Uterus (tissue), 4 donors: ENCODE results near the gene PLA2G5. TPM values are rescaled to one million over a fixed set of nuclear protein-coding genes. Genes with fewer than 3 reads are reported as not detected.

Experiments
- DNase-seq, 2 donors: peaks; one replicate each; pipeline ENCODE4 v3.0.0-alpha.2; 2019 to 2020
- H3K27ac ChIP-seq, 2 donors: fragments of 200-600 bp; sonication (generic); 1 replicate in 1 of 2; 2 replicates in 1 of 2; pipeline ENCODE4 v1.5.1; 2016 to 2018
- H3K27me3 ChIP-seq, 2 donors: fragments of 200-600 bp; sonication (generic); one replicate each; pipeline ENCODE4 v1.5.1; 2018 to 2019; ENCODE audit warnings: control low read depth in 1 of 2
- H3K36me3 ChIP-seq, 2 donors: fragments of 200-600 bp; sonication (generic); one replicate each; pipeline ENCODE4 v1.5.1; 2019; ENCODE audit warnings: control low read depth in 1 of 2
- H3K4me1 ChIP-seq, 2 donors: fragments of 200-600 bp; sonication (generic); one replicate each; pipeline ENCODE4 v1.5.1; 2018 to 2019; ENCODE audit warnings: control low read depth in 1 of 2
- H3K4me3 ChIP-seq, 2 donors: fragments of 200-600 bp; sonication (generic); 1 replicate in 1 of 2; 2 replicates in 1 of 2; pipeline ENCODE4 v1.5.1; 2018 to 2019; ENCODE audit warnings: mild to moderate bottlenecking in 1 of 2
- H3K9me3 ChIP-seq, 2 donors: fragments of 200-600 bp; sonication (generic); one replicate each; pipeline ENCODE4 v1.5.1; 2019; ENCODE audit warnings: control low read depth in 1 of 2
- POLR2A ChIP-seq, 2 donors: fragments of 450-650 bp; IDR thresholded peaks; one replicate each; pipeline ENCODE4 v1.6.1; 2016; ENCODE audit warnings: antibody characterized with exemption in 2 of 2, mild to moderate bottlenecking in 1 of 2, moderate library complexity in 1 of 2
- intact Hi-C: fragments of 100-400 bp; cut with DNase I; formaldehyde crosslinking; loops from one replicate; pipeline ENCODE4 v1.15.1; 2023; ENCODE audit warnings: low total_unique reads
- total RNA-seq, 4 donors: library from RNA; depleted of rRNA in 3 of 4; stranded (reverse); fragments of >200 nt in 3 of 4; gene quantifications; one replicate each; pipeline versions ENCODE4 v1.1.0 to v1.2.4, GENCODE V29; 2014 to 2023
- TF ChIP-seq, protein P1 (sequence below), 4 experiments: fragments of 200-600 bp in 2 of 4; fragments of 450-650 bp in 2 of 4; sonication (generic) in 2 of 4; IDR thresholded peaks; one replicate each; pipeline ENCODE4 v1.5.1; 2016 to 2019; ENCODE audit warnings: antibody characterized with exemption in 4 of 4, mild to moderate bottlenecking in 2 of 4, moderate library complexity in 1 of 4
- donor health status: DM: yes; HTN: yes; CAD: no.

PLA2G5 gene
- total RNA-seq, 4 donors from 2014 or later, result 3.1 TPM; not detected in 3

DNA sequence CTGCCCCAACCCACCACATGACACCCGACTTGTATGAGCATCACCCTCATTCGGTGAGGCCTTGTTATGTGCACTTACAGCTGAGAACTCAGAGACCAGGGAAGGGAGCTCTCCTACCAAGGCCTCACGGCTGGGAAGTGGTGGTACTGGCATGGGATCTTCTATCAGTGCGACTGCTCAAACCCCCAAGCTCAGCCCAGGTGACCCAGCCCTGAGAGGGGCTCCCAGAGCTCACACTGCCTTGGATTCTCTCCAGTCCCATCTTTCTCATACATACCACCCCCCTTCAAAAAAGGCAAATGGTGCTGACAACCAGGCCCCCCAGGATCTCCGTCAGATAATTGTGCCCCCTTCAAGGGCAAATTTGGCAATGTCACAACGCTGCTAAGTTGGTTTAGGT is 68.4 kb downstream of the PLA2G5 start:
- H3K4me1 ChIP-seq, result no peaks in the 10 kb centered on the region
- H3K27ac ChIP-seq, result no peak overlapping the region
- no peak overlapping the region for H3K4me3 ChIP-seq
- DNase-seq, result no peak
- H3K27me3 ChIP-seq, result no peaks in the 10 kb centered on the region
- H3K36me3 ChIP-seq, result no peaks in the 10 kb centered on the region
- TF ChIP-seq POLR2A (IDR thresholded peaks at IDR 0.05), result no peak
- TF ChIP-seq, protein P1, sequence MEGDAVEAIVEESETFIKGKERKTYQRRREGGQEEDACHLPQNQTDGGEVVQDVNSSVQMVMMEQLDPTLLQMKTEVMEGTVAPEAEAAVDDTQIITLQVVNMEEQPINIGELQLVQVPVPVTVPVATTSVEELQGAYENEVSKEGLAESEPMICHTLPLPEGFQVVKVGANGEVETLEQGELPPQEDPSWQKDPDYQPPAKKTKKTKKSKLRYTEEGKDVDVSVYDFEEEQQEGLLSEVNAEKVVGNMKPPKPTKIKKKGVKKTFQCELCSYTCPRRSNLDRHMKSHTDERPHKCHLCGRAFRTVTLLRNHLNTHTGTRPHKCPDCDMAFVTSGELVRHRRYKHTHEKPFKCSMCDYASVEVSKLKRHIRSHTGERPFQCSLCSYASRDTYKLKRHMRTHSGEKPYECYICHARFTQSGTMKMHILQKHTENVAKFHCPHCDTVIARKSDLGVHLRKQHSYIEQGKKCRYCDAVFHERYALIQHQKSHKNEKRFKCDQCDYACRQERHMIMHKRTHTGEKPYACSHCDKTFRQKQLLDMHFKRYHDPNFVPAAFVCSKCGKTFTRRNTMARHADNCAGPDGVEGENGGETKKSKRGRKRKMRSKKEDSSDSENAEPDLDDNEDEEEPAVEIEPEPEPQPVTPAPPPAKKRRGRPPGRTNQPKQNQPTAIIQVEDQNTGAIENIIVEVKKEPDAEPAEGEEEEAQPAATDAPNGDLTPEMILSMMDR (IDR thresholded peaks at IDR 0.05), result no peak
- no peaks in the 10 kb centered on the region for H3K9me3 ChIP-seq
- intact Hi-C loops, result no loop called here

DNA sequence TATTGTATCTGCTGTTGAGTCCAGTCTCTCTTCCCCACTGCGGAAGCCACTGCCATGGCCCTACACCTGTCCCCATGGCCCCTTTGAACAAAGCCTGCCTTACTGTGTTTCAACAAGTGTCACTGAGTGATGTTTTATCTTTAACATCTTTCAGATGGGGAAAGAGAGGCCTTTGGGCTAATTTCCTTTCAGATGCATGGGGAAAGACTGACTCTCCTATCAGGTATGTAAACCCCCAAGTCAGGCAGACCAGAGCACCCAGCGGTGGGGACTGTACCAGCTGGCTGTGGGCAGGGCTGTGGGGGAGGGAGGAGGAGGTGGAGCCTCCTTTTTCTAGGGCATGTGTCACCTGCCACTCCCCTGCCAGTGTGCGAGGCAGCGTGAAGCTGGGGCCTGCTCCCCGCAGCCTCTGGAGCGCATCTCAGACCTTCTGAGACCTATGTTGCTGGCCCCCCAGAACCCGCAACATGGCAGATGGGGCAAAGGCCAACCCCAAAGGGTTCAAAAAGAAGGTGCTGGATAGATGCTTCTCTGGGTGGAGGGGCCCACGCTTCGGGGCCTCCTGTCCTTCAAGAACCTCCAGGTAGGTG is 69.1 kb downstream of the PLA2G5 start, which contains the start of gene PLA2G2F:
PLA2G2F (plus strand) TSS at position 363 of the 590 bp plus-strand sequence; CDS start at position 468, 105 bp downstream.
- no peak within 1 kb of the TSS for H3K27ac ChIP-seq
- H3K4me1 ChIP-seq, result no peaks in the 10 kb centered on the region
- no peak for TF ChIP-seq POLR2A (IDR thresholded peaks at IDR 0.05)
- TF ChIP-seq, protein P1 (IDR thresholded peaks at IDR 0.05), result no peak
- no peaks in the 10 kb centered on the region for H3K9me3 ChIP-seq
- no peak within 1 kb of the TSS for H3K4me3 ChIP-seq
- H3K27me3 ChIP-seq, result no peaks in the 10 kb centered on the region
- intact Hi-C loops, result no loop called here
- no peaks in the 10 kb centered on the region for H3K36me3 ChIP-seq
- DNase-seq, result no peak

DNA sequence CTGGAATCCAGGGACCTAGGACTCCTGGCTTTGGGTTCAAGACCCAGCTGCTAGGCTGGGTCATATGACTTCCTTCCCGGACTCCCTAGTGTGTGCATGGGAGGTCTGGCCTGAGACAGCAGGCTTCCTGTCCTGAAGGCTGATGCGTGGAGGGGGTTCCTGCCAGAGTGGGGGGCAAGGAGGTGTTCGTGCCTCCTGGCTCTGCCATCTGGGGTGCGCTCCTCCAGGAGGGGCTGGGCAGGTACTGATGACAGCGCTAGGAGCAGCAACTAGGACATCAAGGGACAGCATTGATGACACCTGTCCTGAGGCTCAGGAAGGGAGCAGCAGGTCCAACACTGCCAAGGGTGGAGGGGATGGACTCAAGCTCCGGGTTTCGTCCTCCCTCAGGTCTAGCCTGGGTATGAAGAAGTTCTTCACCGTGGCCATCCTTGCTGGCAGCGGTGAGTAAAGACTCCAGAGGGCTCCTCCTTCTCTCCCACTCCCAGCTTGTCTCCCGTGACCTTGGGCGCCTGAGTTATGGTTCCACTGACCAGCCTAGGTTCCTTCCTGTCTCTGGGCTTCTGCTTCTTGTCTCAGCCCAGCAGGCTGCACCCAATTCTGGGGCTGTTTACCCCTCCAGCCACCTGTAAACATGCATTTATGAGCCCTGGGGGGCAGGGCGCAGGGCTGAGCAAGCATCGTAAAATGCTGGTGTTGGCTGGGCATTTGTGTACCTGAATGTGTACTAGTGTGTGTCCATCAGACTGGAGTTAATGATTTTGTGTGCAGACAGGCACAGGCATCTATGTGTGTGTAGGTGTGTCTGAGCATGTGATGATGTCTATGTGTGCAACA is 70.0 kb downstream of the PLA2G5 start:
- Histone ChIP-seq H3K4me1 (no peaks in the 10 kb centered on the region), H3K4me3 (no peak overlapping the region), H3K27ac (no peak overlapping the region), H3K27me3 (no peaks in the 10 kb centered on the region), H3K36me3 (no peaks in the 10 kb centered on the region), H3K9me3 (no peaks in the 10 kb centered on the region)
- no peak for DNase-seq
- intact Hi-C loops, result no loop called here
- TF ChIP-seq, protein P1 (IDR thresholded peaks at IDR 0.05), result no peak
- no peak for TF ChIP-seq POLR2A (IDR thresholded peaks at IDR 0.05)

DNA sequence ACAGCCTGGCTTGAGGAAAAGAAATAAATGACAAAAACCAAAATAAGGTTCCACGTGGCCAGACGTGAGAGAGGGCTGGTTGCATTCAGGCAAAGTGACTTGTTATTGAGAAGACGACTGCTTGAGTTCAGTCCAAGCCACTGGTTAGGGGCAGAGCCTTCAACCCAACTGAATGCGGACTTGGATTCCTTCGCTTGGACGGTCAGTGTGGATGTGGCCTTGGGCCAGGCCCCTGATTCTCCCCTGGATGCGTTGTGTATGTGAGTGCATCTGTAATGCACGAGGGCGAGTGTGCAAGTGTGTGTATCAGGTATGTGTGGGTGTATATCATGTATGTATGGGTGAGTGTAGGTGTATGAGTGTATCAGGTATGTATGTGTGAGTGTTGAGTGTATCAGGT is 71.0 kb downstream of the PLA2G5 start:
- no peak for DNase-seq
- TF ChIP-seq POLR2A (IDR thresholded peaks at IDR 0.05), result no peak
- TF ChIP-seq, protein P1 (IDR thresholded peaks at IDR 0.05), result no peak
- no peaks in the 10 kb centered on the region for H3K4me1 ChIP-seq
- no peaks in the 10 kb centered on the region for H3K9me3 ChIP-seq
- no peak overlapping the region for H3K27ac ChIP-seq
- intact Hi-C loops, result no loop called here
- H3K36me3 ChIP-seq, result no peaks in the 10 kb centered on the region
- no peak overlapping the region for H3K4me3 ChIP-seq
- no peaks in the 10 kb centered on the region for H3K27me3 ChIP-seq

DNA sequence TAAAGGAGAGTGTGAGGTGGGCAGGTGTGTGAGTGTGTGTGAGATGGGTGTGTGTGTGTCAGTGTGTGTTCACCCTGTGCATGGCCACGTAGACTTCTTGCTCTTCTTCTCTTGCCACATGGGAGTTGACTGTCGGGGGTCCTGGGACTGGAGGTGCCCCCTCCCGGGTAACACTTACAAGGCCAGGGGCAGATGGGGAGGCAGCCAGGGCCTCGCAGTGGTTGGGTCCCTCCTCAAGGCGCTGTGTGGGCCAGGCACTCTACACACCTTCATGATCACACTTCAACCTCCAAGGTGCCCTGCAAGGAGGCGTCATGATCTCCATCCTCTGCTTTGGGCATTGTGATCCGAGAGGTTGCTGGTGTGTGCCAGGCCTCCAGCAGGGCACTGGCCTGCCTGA is 71.5 kb downstream of the PLA2G5 start:
- no peak for DNase-seq
- Histone ChIP-seq H3K36me3 (no peaks in the 10 kb centered on the region), H3K4me1 (no peaks in the 10 kb centered on the region), H3K9me3 (no peaks in the 10 kb centered on the region), H3K27me3 (no peaks in the 10 kb centered on the region), H3K4me3 (no peak overlapping the region), H3K27ac (no peak overlapping the region)
- intact Hi-C loops, result no loop called here
- TF ChIP-seq, protein P1 (IDR thresholded peaks at IDR 0.05), result no peak
- no peak for TF ChIP-seq POLR2A (IDR thresholded peaks at IDR 0.05)
